Calu3 (cell line): ENCODE data around the gene SPAG8. TPM values are rescaled to one million over a fixed set of nuclear protein-coding genes. Genes with fewer than 3 reads are reported as not detected.

Source experiments
- BruUV-seq: library from RNA; stranded (reverse); fragments of 400-500 nt; replicated peaks from 2 replicates; lab custom pipeline; 2021; lab: Mats Ljungman, UMichigan
- CTCF ChIA-PET: fragments of 300-600 bp; sonication (Branson Sonifier 250); formaldehyde crosslinking; loops from one replicate; lab custom pipeline; 2022; ENCODE audit warnings: antibody characterized with exemption; lab: Charles Lee
- DNase-seq: peaks from one replicate; pipeline ENCODE4 v3.0.0; 2022
- H3K27ac Mint-ChIP-seq: one replicate; pipeline ENCODE4 v1.8.0; 2022; ENCODE audit warnings: mixed read lengths; ENCODE audit not compliant: unreplicated experiment
- H3K27me3 Mint-ChIP-seq: one replicate; pipeline ENCODE4 v1.8.0; 2022; ENCODE audit warnings: mixed read lengths; ENCODE audit not compliant: unreplicated experiment
- H3K36me3 Mint-ChIP-seq: one replicate; pipeline ENCODE4 v1.8.0; 2022; ENCODE audit warnings: mild to moderate bottlenecking, moderate library complexity, mixed read lengths; ENCODE audit not compliant: insufficient read depth, unreplicated experiment
- H3K4me1 Mint-ChIP-seq: one replicate; pipeline ENCODE4 v1.8.0; 2022; ENCODE audit warnings: mild to moderate bottlenecking, low read depth, mixed read lengths; ENCODE audit not compliant: unreplicated experiment
- H3K4me3 Mint-ChIP-seq: one replicate; pipeline ENCODE4 v1.8.0; 2022; ENCODE audit warnings: mild to moderate bottlenecking, low read depth, moderate library complexity, mixed read lengths; ENCODE audit not compliant: unreplicated experiment
- H3K9me3 Mint-ChIP-seq: one replicate; pipeline ENCODE4 v1.8.0; 2022; ENCODE audit warnings: low read depth, mixed read lengths; ENCODE audit not compliant: unreplicated experiment
- CTCF ChIP-seq: fragments of 200-600 bp; IDR thresholded peaks from one replicate; pipeline ENCODE4 v1.8.0; 2022; ENCODE audit warnings: antibody characterized with exemption; ENCODE audit not compliant: unreplicated experiment
- intact Hi-C: fragments of 100-400 bp; cut with micrococcal nuclease; formaldehyde crosslinking; loops from one replicate; pipeline ENCODE4 v1.10.0; 2022; ENCODE audit not compliant: unreplicated experiment
- total RNA-seq: library from RNA; stranded (reverse); gene quantifications from 2 replicates; pipeline ENCODE4 v1.2.3, GENCODE V29; 2022

SPAG8 gene
- total RNA-seq, 1 experiment from 2014 or later, result 0.97 TPM

GRCh38 chr9:35858458-35858857, 46.4 kb upstream of the SPAG8 start:
- CTCF ChIA-PET, result no interaction called here
- Mint-ChIP-seq H3K4me3 (no peak overlapping the region), H3K36me3 (peaks cover 4% of the 10 kb centered on the region), H3K4me1 (no peaks in the 10 kb centered on the region), H3K27ac (no peak overlapping the region), H3K9me3 (no peaks in the 10 kb centered on the region), H3K27me3 (peaks cover 86% of the 10 kb centered on the region)
- no peak for DNase-seq
- intact Hi-C loops, result no loop called here
- BruUV-seq, result no TSS peak
- no peak for TF ChIP-seq CTCF

GRCh38 chr9:35856882-35857281, 44.8 kb upstream of the SPAG8 start:
- Mint-ChIP-seq H3K9me3 (no peaks in the 10 kb centered on the region), H3K4me1 (no peaks in the 10 kb centered on the region), H3K27me3 (peaks cover 85% of the 10 kb centered on the region), H3K4me3 (no peak overlapping the region), H3K36me3 (no peaks in the 10 kb centered on the region), H3K27ac (no peak overlapping the region)
- intact Hi-C loops, result no loop called here
- TF ChIP-seq CTCF, result no peak
- CTCF ChIA-PET, result no interaction called here
- no peak for DNase-seq
- BruUV-seq, result no TSS peak

- Mint-ChIP-seq H3K36me3 (no peaks in the 10 kb centered on the region), H3K4me1 (no peaks in the 10 kb centered on the region), H3K27me3 (peaks cover 81% of the 10 kb centered on the region), H3K27ac (no peak overlapping the region), H3K9me3 (no peaks in the 10 kb centered on the region), H3K4me3 (no peak overlapping the region)
- CTCF ChIA-PET, result no interaction called here
- intact Hi-C loops, result no loop called here
- DNase-seq, result no peak
- no peak for TF ChIP-seq CTCF
- no TSS peak for BruUV-seq
These were observed 44.1 kb upstream of the SPAG8 start for GRCh38 chr9:35856206-35856605.

GRCh38 chr9:35854091-35854762, 42.2 kb upstream of the SPAG8 start:
- Mint-ChIP-seq H3K4me3 (no peak overlapping the region), H3K36me3 (no peaks in the 10 kb centered on the region), H3K9me3 (no peaks in the 10 kb centered on the region), H3K27me3 (peaks cover 61% of the 10 kb centered on the region), H3K27ac (no peak overlapping the region), H3K4me1 (no peaks in the 10 kb centered on the region)
- intact Hi-C loops, result no loop called here
- CTCF ChIA-PET, result no interaction called here
- TF ChIP-seq CTCF, result no peak
- no peak for DNase-seq
- BruUV-seq, result no TSS peak
